H9 (cell line): Measurements from ENCODE around the gene STAT2. TPM values are rescaled to one million over a fixed set of nuclear protein-coding genes. Genes with fewer than 3 reads are reported as not detected.

ENCODE experiments used
- DNase-seq: peaks from one replicate; pipeline ENCODE4 v3.0.0-alpha.2; 2017
- H2AFZ ChIP-seq: one replicate; pipeline ENCODE4 v1.6.1; 2013; ENCODE audit warnings: mild to moderate bottlenecking, low read length, control low read depth, moderate library complexity
- H2AK5ac ChIP-seq: 2 replicates; pipeline ENCODE4 v1.6.1; 2013; ENCODE audit warnings: low read length, control low read depth, mixed read lengths; ENCODE audit not compliant: insufficient read length
- H2BK120ac ChIP-seq: one replicate; pipeline ENCODE4 v1.6.1; 2013; ENCODE audit warnings: low read depth, mild to moderate bottlenecking, low read length, control low read depth, inconsistent platforms; ENCODE audit not compliant: poor library complexity, severe bottlenecking
- H2BK12ac ChIP-seq: 2 replicates; pipeline ENCODE4 v1.6.1; 2013; ENCODE audit warnings: low read length, control low read depth, mixed read lengths, low read depth; ENCODE audit not compliant: insufficient read length
- H2BK15ac ChIP-seq: 2 replicates; pipeline ENCODE4 v1.6.1; 2013; ENCODE audit warnings: low read depth, low read length, control low read depth
- H2BK20ac ChIP-seq: one replicate; pipeline ENCODE4 v1.6.1; 2013; ENCODE audit warnings: low read depth, mild to moderate bottlenecking, low read length, control low read depth, inconsistent platforms; ENCODE audit not compliant: poor library complexity, severe bottlenecking
- H2BK5ac ChIP-seq: 2 replicates; pipeline ENCODE4 v1.6.1; 2013; ENCODE audit warnings: low read length, control low read depth, mixed read lengths; ENCODE audit not compliant: insufficient read length
- H3K14ac ChIP-seq: 2 replicates; pipeline ENCODE4 v1.6.1; 2013; ENCODE audit warnings: low read length, control low read depth; ENCODE audit not compliant: insufficient read depth
- H3K18ac ChIP-seq: 2 replicates; pipeline ENCODE4 v1.6.1; 2013; ENCODE audit warnings: low read depth, mild to moderate bottlenecking, mixed read lengths, low read length, control low read depth; ENCODE audit not compliant: insufficient read length
- H3K23ac ChIP-seq: 2 replicates; pipeline ENCODE4 v1.6.1; 2013; ENCODE audit warnings: low read length, control low read depth, mixed read lengths, low read depth; ENCODE audit not compliant: insufficient read length
- H3K23me2 ChIP-seq: 2 replicates; pipeline ENCODE4 v1.6.1; 2013; ENCODE audit warnings: low read depth, mild to moderate bottlenecking, mixed read lengths, low read length, control low read depth; ENCODE audit not compliant: insufficient read length, poor library complexity, severe bottlenecking
- H3K27ac ChIP-seq: 2 replicates; pipeline ENCODE4 v1.5.1; 2013; ENCODE audit warnings: low read length, control low read depth, mixed read lengths, low read depth; ENCODE audit not compliant: insufficient read length
- H3K27me3 ChIP-seq: 2 replicates; pipeline ENCODE4 v1.6.1; 2013; ENCODE audit warnings: low read length, control low read depth, inconsistent platforms; ENCODE audit not compliant: insufficient read depth
- H3K4ac ChIP-seq: 2 replicates; pipeline ENCODE4 v1.6.1; 2013; ENCODE audit warnings: low read depth, mild to moderate bottlenecking, control low read depth, inconsistent platforms, low read length, moderate library complexity
- H3K4me1 ChIP-seq: 2 replicates; pipeline ENCODE4 v1.6.1; 2013; ENCODE audit warnings: low read length, control low read depth, inconsistent platforms; ENCODE audit not compliant: insufficient read depth
- H3K4me2 ChIP-seq: 2 replicates; pipeline ENCODE4 v1.6.1; 2013; ENCODE audit warnings: low read length, control low read depth, mixed read lengths; ENCODE audit not compliant: insufficient read length, insufficient read depth
- H3K56ac ChIP-seq: 2 replicates; pipeline ENCODE4 v1.6.1; 2013; ENCODE audit warnings: low read depth, mild to moderate bottlenecking, mixed read lengths, low read length, control low read depth; ENCODE audit not compliant: insufficient read length
- H3K79me1 ChIP-seq: 2 replicates; pipeline ENCODE4 v1.6.1; 2013; ENCODE audit warnings: low read depth, mild to moderate bottlenecking, moderate library complexity, low read length, control low read depth, inconsistent platforms; ENCODE audit not compliant: insufficient read depth, poor library complexity, severe bottlenecking
- H3K79me2 ChIP-seq: 2 replicates; pipeline ENCODE4 v1.6.1; 2013; ENCODE audit warnings: low read length, control low read depth, inconsistent platforms; ENCODE audit not compliant: insufficient read depth
- H3K9ac ChIP-seq: 2 replicates; pipeline ENCODE4 v1.6.1; 2013; ENCODE audit warnings: low read length, control low read depth, mixed read lengths; ENCODE audit not compliant: insufficient read length; ENCODE audit errors: extremely low read depth
- H3K9me3 ChIP-seq: one replicate; pipeline ENCODE4 v1.6.1; 2013; ENCODE audit warnings: low read depth, low read length, inconsistent platforms; ENCODE audit not compliant: control insufficient read depth
- H3T11ph ChIP-seq: one replicate; pipeline ENCODE4 v1.6.1; 2013; ENCODE audit warnings: mild to moderate bottlenecking, low read length, control low read depth, inconsistent platforms
- H4K20me1 ChIP-seq: one replicate; pipeline ENCODE4 v1.6.1; 2013; ENCODE audit not compliant: control insufficient read depth, insufficient read length, insufficient read depth
- H4K5ac ChIP-seq: 2 replicates; pipeline ENCODE4 v1.6.1; 2013; ENCODE audit warnings: low read depth, mild to moderate bottlenecking, mixed read lengths, low read length, control low read depth; ENCODE audit not compliant: insufficient read length
- H4K8ac ChIP-seq: replicated peaks from 2 replicates; pipeline ENCODE4 v1.6.1; 2013; ENCODE audit warnings: low read length, control low read depth, mixed read lengths, low read depth; ENCODE audit not compliant: insufficient read length
- H4K91ac ChIP-seq: 2 replicates; pipeline ENCODE4 v1.6.1; 2013; ENCODE audit warnings: low read depth, mild to moderate bottlenecking, moderate library complexity, mixed read lengths, low read length, control low read depth; ENCODE audit not compliant: insufficient read length
- H3K27ac Mint-ChIP-seq, 3 experiments: 2 replicates in 2 of 3; 3 replicates in 1 of 3; pipeline ENCODE4 v1.8.0; 2020 to 2021; ENCODE audit warnings: mixed read lengths in 3 of 3, mild to moderate bottlenecking in 1 of 3, moderate library complexity in 1 of 3
- H3K27me3 Mint-ChIP-seq: 2 replicates; pipeline ENCODE4 v1.8.0; 2021; ENCODE audit warnings: low read depth, mild to moderate bottlenecking, moderate library complexity, mixed read lengths
- H3K36me3 Mint-ChIP-seq, 3 experiments: 2 replicates in 2 of 3; 3 replicates in 1 of 3; pipeline ENCODE4 v1.8.0; 2020 to 2021; ENCODE audit warnings: low read depth in 3 of 3, mixed read lengths in 3 of 3; ENCODE audit not compliant: insufficient read depth in 1 of 3
- H3K4me1 Mint-ChIP-seq, 2 experiments: 2 replicates each; pipeline ENCODE4 v1.8.0; 2020; ENCODE audit warnings: mixed read lengths in 2 of 2
- H3K4me3 Mint-ChIP-seq, 2 experiments: 2 replicates in 1 of 2; 3 replicates in 1 of 2; pipeline ENCODE4 v1.8.0; 2020 to 2021; ENCODE audit warnings: mild to moderate bottlenecking in 2 of 2, mixed read lengths in 2 of 2, moderate library complexity in 1 of 2
- H3K9me3 Mint-ChIP-seq, 2 experiments: 2 replicates in 1 of 2; 3 replicates in 1 of 2; pipeline ENCODE4 v1.8.0; 2020; ENCODE audit warnings: mild to moderate bottlenecking in 2 of 2, mixed read lengths in 2 of 2, moderate library complexity in 1 of 2
- CTCF ChIP-seq: fragments of 200-600 bp; sonication (generic); conservative IDR thresholded peaks from 3 replicates; pipeline ENCODE4 v1.8.0; 2021; ENCODE audit warnings: antibody characterized with exemption, mild to moderate bottlenecking
- WGBS: extraction: QIAGEN DNeasy Blood & Tissue Kit; methylation state at CpG from one replicate; pipeline ENCODE4 v1.1.7; 2013; ENCODE audit warnings: missing lambda C conversion rate, low lambda C conversion rate, mixed read lengths; ENCODE audit not compliant: insufficient read length; ENCODE audit errors: extremely low coverage; 5-methylcytosine and 5-hydroxymethylcytosine counted together
- total RNA-seq: library from RNA; stranded (reverse); gene quantifications from 2 replicates; pipeline ENCODE4 v1.2.1, GENCODE V29; 2021

STAT2 gene
- total RNA-seq, 1 experiment from 2014 or later = 47.8 TPM

- H3K4me1 ChIP-seq = no peaks in the 10 kb centered on the region
- H2BK5ac ChIP-seq = no peak overlapping the region
- no peak overlapping the region for H2BK12ac ChIP-seq
- peaks cover 10 to 12% of the 10 kb centered on the region in 2 experiments for H3K9me3 Mint-ChIP-seq
- no peak overlapping the region for H3K4ac ChIP-seq
- H3K23me2 ChIP-seq = no peaks in the 10 kb centered on the region
- no peak overlapping the region for H4K5ac ChIP-seq
- no peak overlapping the region for H2BK15ac ChIP-seq
- no peak for DNase-seq
- H3K4me2 ChIP-seq = no peak overlapping the region
- no peak overlapping the region for H3K9ac ChIP-seq
- H3K4me1 Mint-ChIP-seq = peaks cover 10 to 15% of the 10 kb centered on the region in 2 experiments
- no peak overlapping the region for H3K27ac Mint-ChIP-seq
- no peak overlapping the region for H4K8ac ChIP-seq
- peaks cover 2% of the 10 kb centered on the region; the same call in 1 of the 2 replicates for H3K27me3 Mint-ChIP-seq
- no peak overlapping the region for H3K27ac ChIP-seq
- no peak overlapping the region for H4K91ac ChIP-seq
- no peaks in the 10 kb centered on the region for H3K27me3 ChIP-seq
- H3K79me2 ChIP-seq = no peaks in the 10 kb centered on the region
- H3K79me1 ChIP-seq = no peaks in the 10 kb centered on the region
- no peak overlapping the region for H2AK5ac ChIP-seq
- H2BK120ac ChIP-seq = no peak overlapping the region
- H3K56ac ChIP-seq = no peak overlapping the region
- no peak overlapping the region for H2AFZ ChIP-seq
- H3K23ac ChIP-seq = no peak overlapping the region
- peaks cover 0 to 3% (median 0%) of the 10 kb centered on the region in 3 experiments; a peak in 2 of 7 replicates for H3K36me3 Mint-ChIP-seq
- no peak overlapping the region for H3K14ac ChIP-seq
- H3K18ac ChIP-seq = no peak overlapping the region
- no peak overlapping the region for H3T11ph ChIP-seq
- H3K9me3 ChIP-seq = no peaks in the 10 kb centered on the region
- WGBS = no CpG with 5 or more reads among the region's 1 CpG
- no peak for TF ChIP-seq CTCF
- H4K20me1 ChIP-seq = no peaks in the 10 kb centered on the region
- no peak overlapping the region for H2BK20ac ChIP-seq
- no peak overlapping the region for H3K4me3 Mint-ChIP-seq
Observed at GRCh38 chr12:56373515-56373914, 13.6 kb upstream of the STAT2 start.
